Left lung (tissue), 10 donors: ENCODE measurements around the gene ZMYND8. TPM values are rescaled to one million over a fixed set of nuclear protein-coding genes. Genes with fewer than 3 reads are reported as not detected.

Source experiments
- ATAC-seq: fragments of 200-7000 bp; cut with Tn5 transposase; one replicate; pipeline ENCODE4 v1.9.1; 2020; ENCODE audit warnings: moderate library complexity
- DNase-seq, 4 donors: peaks; one replicate each; pipeline ENCODE4 v3.0.0-alpha.2; 2013 to 2020
- H3K27ac ChIP-seq, 2 donors: fragments of 200-600 bp; sonication (generic) in 1 of 2; one replicate each; pipeline versions ENCODE4 v1.5.0 to v1.8.0; 2020 to 2021
- H3K27me3 ChIP-seq, 2 donors: fragments of 200-600 bp; sonication (generic) in 1 of 2; one replicate each; pipeline versions ENCODE4 v1.5.0 to v1.8.0; 2020 to 2021
- H3K36me3 ChIP-seq, 2 donors: fragments of 200-600 bp; sonication (generic) in 1 of 2; one replicate each; pipeline versions ENCODE4 v1.5.0 to v1.8.0; 2020 to 2021
- H3K4me1 ChIP-seq, 2 donors: fragments of 200-600 bp; one replicate each; pipeline ENCODE4 v1.8.0; 2021
- H3K4me3 ChIP-seq, 2 donors: fragments of 200-600 bp; sonication (generic) in 1 of 2; one replicate each; pipeline versions ENCODE4 v1.5.0 to v1.8.0; 2020 to 2021; ENCODE audit warnings: mild to moderate bottlenecking in 1 of 2
- H3K9me3 ChIP-seq, 2 donors: fragments of 200-600 bp; sonication (generic) in 1 of 2; one replicate each; pipeline versions ENCODE4 v1.5.0 to v1.8.0; 2020 to 2021
- intact Hi-C, 2 donors: fragments of 100-400 bp; cut with DNase I; formaldehyde crosslinking; loops; one replicate each; pipeline versions ENCODE4 v1.11.2 to v1.14.2; 2022
- polyA plus RNA-seq, 6 donors: library from polyadenylated mRNA; unstranded; fragments of 120-200 nt; gene quantifications; one replicate each; pipeline ENCODE4 v1.2.1, GENCODE V29; 2013; ENCODE audit not compliant: insufficient read length in 6 of 6
- total RNA-seq, 2 donors: library from RNA; stranded (reverse); fragmentation: NEBNext Ultra II Directional; extraction: Animal tissue kit (Norgen Biotek cat#: 25700); gene quantifications; one replicate each; pipeline ENCODE4 v1.2.1, GENCODE V29; 2021
- TF ChIP-seq, protein P1 (sequence below), 2 donors: fragments of 200-600 bp; sonication (generic) in 1 of 2; IDR thresholded peaks; one replicate each; pipeline versions ENCODE4 v1.5.0 to v1.8.0; 2021; ENCODE audit warnings: antibody characterized with exemption in 2 of 2
- donor health status: DM: no; HTN: yes; CAD: no.
- donor health status: DM: no; HTN: no; CAD: no.

The ZMYND8 gene
- total and polyA plus RNA-seq, 8 donors = 38.9 to 50.8 (median 42.4) TPM

- no peak overlapping the region for H3K4me3 ChIP-seq
- ATAC-seq (no peak), DNase-seq (no peak)
- TF ChIP-seq, protein P1, sequence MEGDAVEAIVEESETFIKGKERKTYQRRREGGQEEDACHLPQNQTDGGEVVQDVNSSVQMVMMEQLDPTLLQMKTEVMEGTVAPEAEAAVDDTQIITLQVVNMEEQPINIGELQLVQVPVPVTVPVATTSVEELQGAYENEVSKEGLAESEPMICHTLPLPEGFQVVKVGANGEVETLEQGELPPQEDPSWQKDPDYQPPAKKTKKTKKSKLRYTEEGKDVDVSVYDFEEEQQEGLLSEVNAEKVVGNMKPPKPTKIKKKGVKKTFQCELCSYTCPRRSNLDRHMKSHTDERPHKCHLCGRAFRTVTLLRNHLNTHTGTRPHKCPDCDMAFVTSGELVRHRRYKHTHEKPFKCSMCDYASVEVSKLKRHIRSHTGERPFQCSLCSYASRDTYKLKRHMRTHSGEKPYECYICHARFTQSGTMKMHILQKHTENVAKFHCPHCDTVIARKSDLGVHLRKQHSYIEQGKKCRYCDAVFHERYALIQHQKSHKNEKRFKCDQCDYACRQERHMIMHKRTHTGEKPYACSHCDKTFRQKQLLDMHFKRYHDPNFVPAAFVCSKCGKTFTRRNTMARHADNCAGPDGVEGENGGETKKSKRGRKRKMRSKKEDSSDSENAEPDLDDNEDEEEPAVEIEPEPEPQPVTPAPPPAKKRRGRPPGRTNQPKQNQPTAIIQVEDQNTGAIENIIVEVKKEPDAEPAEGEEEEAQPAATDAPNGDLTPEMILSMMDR (IDR thresholded peaks at IDR 0.05) = no peak
- intact Hi-C loops = no loop called here
- peaks cover 0 to 100% of the 10 kb centered on the region in 2 donors for H3K36me3 ChIP-seq
- no peaks in the 10 kb centered on the region for H3K27me3 ChIP-seq
- no peaks in the 10 kb centered on the region for H3K9me3 ChIP-seq
- no peak overlapping the region for H3K27ac ChIP-seq
- no peaks in the 10 kb centered on the region for H3K4me1 ChIP-seq
Observed at GRCh38 chr20:47232518-47232917, 124.0 kb downstream of the ZMYND8 start.

GRCh38 chr20:47231382-47232039 is 125.0 kb downstream of the ZMYND8 start:
- H3K27ac ChIP-seq = no peak overlapping the region
- TF ChIP-seq, protein P1 (IDR thresholded peaks at IDR 0.05) = no peak
- ATAC-seq (no peak), DNase-seq (no peak)
- H3K36me3 ChIP-seq = peaks cover 0 to 100% of the 10 kb centered on the region in 2 donors
- no peaks in the 10 kb centered on the region for H3K4me1 ChIP-seq
- H3K9me3 ChIP-seq = no peaks in the 10 kb centered on the region
- no peak overlapping the region for H3K4me3 ChIP-seq
- intact Hi-C loops = no loop called here
- no peaks in the 10 kb centered on the region for H3K27me3 ChIP-seq

DNA sequence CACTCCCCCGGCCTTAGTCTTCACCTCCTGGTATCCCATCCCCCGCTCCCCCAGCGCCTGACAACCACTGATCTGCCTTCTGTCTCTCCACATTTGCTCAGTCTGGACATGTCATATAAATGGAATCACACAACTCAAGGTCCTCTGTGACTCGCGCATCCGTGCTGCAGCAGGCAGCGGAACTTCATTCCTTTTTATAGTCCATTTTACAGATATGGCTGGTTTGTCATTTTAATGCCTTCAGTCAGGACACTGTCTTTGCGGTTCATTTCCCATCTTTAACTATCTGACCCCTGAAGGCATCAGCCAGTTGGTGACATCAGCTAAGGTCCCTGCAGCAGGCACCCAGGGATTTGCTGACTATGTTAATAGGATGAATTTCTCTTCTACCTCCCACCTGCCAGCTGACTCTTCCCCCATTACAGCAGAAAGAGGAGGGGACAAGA is 125.7 kb downstream of the ZMYND8 start:
- H3K36me3 ChIP-seq = peaks cover 0 to 100% of the 10 kb centered on the region in 2 donors
- intact Hi-C loops = no loop called here
- no peak for ATAC-seq
- H3K27me3 ChIP-seq = no peaks in the 10 kb centered on the region
- TF ChIP-seq, protein P1 (IDR thresholded peaks at IDR 0.05) = no peak
- no peak overlapping the region for H3K27ac ChIP-seq
- H3K9me3 ChIP-seq = no peaks in the 10 kb centered on the region
- H3K4me1 ChIP-seq = no peaks in the 10 kb centered on the region
- DNase-seq = no peak
- no peak overlapping the region for H3K4me3 ChIP-seq

- Histone ChIP-seq H3K27ac (no peak overlapping the region), H3K4me1 (no peaks in the 10 kb centered on the region), H3K9me3 (no peaks in the 10 kb centered on the region), H3K36me3 (peaks cover 0 to 98% of the 10 kb centered on the region in 2 donors), H3K4me3 (no peak overlapping the region), H3K27me3 (no peaks in the 10 kb centered on the region)
- intact Hi-C loops = no loop called here
- TF ChIP-seq, protein P1 (IDR thresholded peaks at IDR 0.05) = no peak
- no peak for ATAC-seq
- DNase-seq = no peak
Observed at GRCh38 chr20:47228654-47229053, 127.8 kb downstream of the ZMYND8 start.

DNA sequence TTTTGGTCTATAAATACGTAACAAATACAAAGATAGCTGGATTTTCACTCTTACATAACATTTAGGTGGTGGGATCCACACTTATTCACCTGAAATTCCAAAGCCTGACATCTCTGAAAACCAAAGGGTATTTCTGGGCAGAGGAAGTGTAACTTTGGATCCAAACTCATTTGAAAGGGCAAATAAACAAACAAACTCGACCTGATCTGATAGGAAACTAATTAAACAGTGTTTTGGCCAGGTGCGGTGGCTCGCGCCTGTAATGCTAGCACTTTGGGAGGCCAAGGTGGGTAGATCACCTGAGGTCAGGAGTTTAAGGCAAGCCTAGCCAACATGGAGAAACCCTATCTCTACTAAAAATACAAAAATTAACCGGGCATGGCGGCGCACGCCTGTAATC is 128.9 kb downstream of the ZMYND8 start:
- no peak overlapping the region for H3K27ac ChIP-seq
- no peaks in the 10 kb centered on the region for H3K9me3 ChIP-seq
- H3K27me3 ChIP-seq = no peaks in the 10 kb centered on the region
- no peak overlapping the region for H3K4me3 ChIP-seq
- TF ChIP-seq, protein P1 (IDR thresholded peaks at IDR 0.05) = no peak
- intact Hi-C loops = no loop called here
- ATAC-seq (no peak), DNase-seq (no peak)
- no peaks in the 10 kb centered on the region for H3K4me1 ChIP-seq
- peaks cover 0 to 98% of the 10 kb centered on the region in 2 donors for H3K36me3 ChIP-seq
